Heart left ventricle (tissue), 16 donors: ENCODE measurements around the gene NEMP1. TPM values are rescaled to one million over a fixed set of nuclear protein-coding genes. Genes with fewer than 3 reads are reported as not detected.

Experiments used
- ATAC-seq, 4 donors: fragments of 200-7000 bp; cut with Tn5 transposase; one replicate each; pipeline ENCODE4 v1.9.1; 2020 to 2022; ENCODE audit warnings: moderate library complexity in 4 of 4, mild to moderate bottlenecking in 3 of 4, moderate number of reproducible peaks in 1 of 4
- DNase-seq, 5 donors: peaks; one replicate each; pipeline ENCODE4 v3.0.0-alpha.2; 2020
- H3K27ac ChIP-seq, 12 donors: fragments of 200-600 bp; sonication (generic) in 4 of 12; one replicate each; pipeline versions ENCODE4 v1.5.0 to v1.8.0; 2016 to 2022; ENCODE audit warnings: mild to moderate bottlenecking in 2 of 12
- H3K27me3 ChIP-seq, 9 donors: fragments of 200-600 bp; sonication (generic) in 2 of 9; one replicate each; pipeline versions ENCODE4 v1.5.1 to v1.8.0; 2016 to 2022; ENCODE audit warnings: mild to moderate bottlenecking in 3 of 9
- H3K36me3 ChIP-seq, 9 donors: fragments of 200-600 bp; sonication (generic) in 2 of 9; one replicate each; pipeline versions ENCODE4 v1.5.0 to v1.8.0; 2018 to 2022; ENCODE audit warnings: mild to moderate bottlenecking in 2 of 9
- H3K4me1 ChIP-seq, 12 donors: fragments of 200-600 bp; sonication (generic) in 4 of 12; one replicate each; pipeline versions ENCODE4 v1.5.0 to v1.8.0; 2016 to 2022; ENCODE audit warnings: mild to moderate bottlenecking in 3 of 12
- H3K4me3 ChIP-seq, 12 donors: fragments of 200-600 bp; sonication (generic) in 4 of 12; one replicate each; pipeline versions ENCODE4 v1.5.0 to v1.8.0; 2017 to 2022; ENCODE audit warnings: mild to moderate bottlenecking in 9 of 12, moderate library complexity in 4 of 12
- H3K9me3 ChIP-seq, 12 donors: fragments of 200-600 bp; sonication (generic) in 4 of 12; one replicate each; pipeline versions ENCODE4 v1.5.0 to v1.8.0; 2016 to 2022; ENCODE audit warnings: mild to moderate bottlenecking in 1 of 12
- POLR2A ChIP-seq, 2 donors: fragments of 450-650 bp; IDR thresholded peaks; one replicate each; pipeline ENCODE4 v1.6.1; 2017; ENCODE audit warnings: antibody characterized with exemption in 2 of 2, mild to moderate bottlenecking in 2 of 2, moderate library complexity in 2 of 2
- WGBS, 4 donors: extraction: QIAGEN DNeasy Blood & Tissue Kit in 2 of 4; methylation state at CpG; one replicate each; pipeline versions ENCODE4 v1.1.5 to v1.1.7; 2013 to 2018; 5-methylcytosine and 5-hydroxymethylcytosine counted together
- intact Hi-C, 10 donors: fragments of 100-400 bp; cut with DNase I; formaldehyde crosslinking; loops; one replicate each; pipeline versions ENCODE4 v1.11.1 to v1.14.2; 2022
- polyA plus RNA-seq, 2 donors: library from polyadenylated mRNA; stranded (reverse); fragments of 200-250 nt; gene quantifications; one replicate each; pipeline ENCODE4 v1.2.3, GENCODE V29; 2013
- total RNA-seq, 9 donors: library from RNA; depleted of rRNA in 2 of 9; stranded (reverse); fragments of >200 nt in 2 of 9; fragmentation: NEBNext Ultra II Directional in 3 of 9; extraction: Animal tissue kit (Norgen Biotek cat#: 25700) in 3 of 9; gene quantifications; one replicate each; pipeline versions ENCODE4 v1.1.0 to v1.2.4, GENCODE V29; 2016 to 2023
- TF ChIP-seq, protein P1 (sequence below), 12 donors: fragments of 200-600 bp; sonication (generic) in 4 of 12; IDR thresholded peaks; one replicate each; pipeline versions ENCODE4 v1.5.0 to v1.8.0; 2018 to 2022; ENCODE audit warnings: antibody characterized with exemption in 12 of 12, mild to moderate bottlenecking in 5 of 12
- donor health status: ischemic (EF 13 %, LVEDD 7.1; RV severe dilation, severe dysfunction).
- donor health status: healthy with polysubstance abuse.
- donor health status: DM: no; HTN: yes; CAD: no.
- donor health status: DM: no; HTN: no; CAD: no.
- donor health status: ischemic (EF 25% LVEDD 6.9; RV normal size, moderate dysfunction).
- donor health status: ischemic (EF 25% LVEDD 5.7; RV mildly dilated, moderate dysfunction).
- donor health status: healthy.
- donor health status: DM: yes; HTN: yes; CAD: no.
- donor health status: ischemic (EF 35%, LVEDD 5.7; RV mildly dilated, moderate dysfunction).
- donor health status: nonischemic (EF 11% LVEDD 7.7; RV severe dilation, severe dysfunction).
- donor health status: DM: yes; HTN: yes; CAD: no.
- donor health status: PGD.
- donor health status: ischemic (EF 29% LVEDD 5.4; RV normal size, mild dysfunction).
- donor health status: nonischemic (EF 23%, LVEDD 6.1; RV moderate dilation, normal function).

Gene NEMP1
- total and polyA plus RNA-seq, 11 donors = 1.4 to 12.0 (median 3.5) TPM

DNA sequence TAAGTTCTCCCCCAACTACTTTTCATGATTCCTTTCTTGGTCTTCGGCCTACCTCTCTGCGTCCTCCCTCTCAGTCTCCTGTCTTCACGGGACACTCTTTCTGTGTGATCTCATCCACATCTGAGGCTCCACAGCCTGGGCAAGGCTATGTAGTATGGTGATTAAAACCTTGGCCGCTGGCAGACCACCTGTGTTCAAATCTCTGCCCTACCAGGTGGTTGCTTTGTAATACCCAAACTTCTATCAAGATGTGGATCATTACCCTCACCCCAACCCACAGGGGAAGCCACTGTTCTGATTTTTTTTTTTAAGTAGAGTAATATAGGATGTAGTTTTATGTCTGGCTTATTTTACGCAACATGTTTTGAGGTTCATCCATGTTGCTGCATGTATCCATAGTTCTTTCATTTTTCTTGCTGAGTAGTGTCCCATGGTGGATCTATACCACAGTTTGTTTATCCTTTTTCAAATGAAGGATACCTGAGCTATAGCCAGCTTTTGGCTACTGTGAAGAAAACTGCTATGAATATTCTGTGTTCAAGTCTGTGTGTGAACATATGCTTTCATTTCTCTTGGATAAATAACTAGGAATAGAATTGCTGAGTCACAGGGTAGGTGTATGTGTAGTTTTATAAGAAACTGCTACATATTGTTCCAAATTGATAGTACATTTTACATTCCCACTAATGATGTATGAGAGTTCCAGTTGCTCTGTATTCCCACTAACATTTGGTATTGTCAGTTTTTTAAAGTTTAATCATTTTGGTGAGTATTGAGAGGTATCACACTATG lies 40.9 kb upstream of the NEMP1 start:
- intact Hi-C loops = loop anchor here in 1 of 10 donors (10.0 kb wide), 1 partner anchor 365 kb away; the partner anchor contains the start of gene PRIM1
- DNase-seq (no peak), ATAC-seq (no peak)
- Histone ChIP-seq H3K4me3 (no peak overlapping the region), H3K9me3 (no peaks in the 10 kb centered on the region), H3K27ac (peak overlapping the region in 1 of 12 donors; percentile 76), H3K4me1 (peaks cover 0 to 18% (median 0%) of the 10 kb centered on the region in 12 donors), H3K36me3 (no peaks in the 10 kb centered on the region), H3K27me3 (no peaks in the 10 kb centered on the region)
- 88 to 92% (median 90%) methylated on average over 5 of the region's 5 CpGs for WGBS, 4 donors
- TF ChIP-seq, protein P1, sequence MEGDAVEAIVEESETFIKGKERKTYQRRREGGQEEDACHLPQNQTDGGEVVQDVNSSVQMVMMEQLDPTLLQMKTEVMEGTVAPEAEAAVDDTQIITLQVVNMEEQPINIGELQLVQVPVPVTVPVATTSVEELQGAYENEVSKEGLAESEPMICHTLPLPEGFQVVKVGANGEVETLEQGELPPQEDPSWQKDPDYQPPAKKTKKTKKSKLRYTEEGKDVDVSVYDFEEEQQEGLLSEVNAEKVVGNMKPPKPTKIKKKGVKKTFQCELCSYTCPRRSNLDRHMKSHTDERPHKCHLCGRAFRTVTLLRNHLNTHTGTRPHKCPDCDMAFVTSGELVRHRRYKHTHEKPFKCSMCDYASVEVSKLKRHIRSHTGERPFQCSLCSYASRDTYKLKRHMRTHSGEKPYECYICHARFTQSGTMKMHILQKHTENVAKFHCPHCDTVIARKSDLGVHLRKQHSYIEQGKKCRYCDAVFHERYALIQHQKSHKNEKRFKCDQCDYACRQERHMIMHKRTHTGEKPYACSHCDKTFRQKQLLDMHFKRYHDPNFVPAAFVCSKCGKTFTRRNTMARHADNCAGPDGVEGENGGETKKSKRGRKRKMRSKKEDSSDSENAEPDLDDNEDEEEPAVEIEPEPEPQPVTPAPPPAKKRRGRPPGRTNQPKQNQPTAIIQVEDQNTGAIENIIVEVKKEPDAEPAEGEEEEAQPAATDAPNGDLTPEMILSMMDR (IDR thresholded peaks at IDR 0.05) = no peak
- no peak for TF ChIP-seq POLR2A (IDR thresholded peaks at IDR 0.05)

- intact Hi-C loops = loop anchor here in 1 of 10 donors (10.0 kb wide), 1 partner anchor 364 kb away; the partner anchor contains the start of gene PRIM1
- Histone ChIP-seq H3K27ac (peak overlapping the region in 1 of 12 donors; percentile 76), H3K36me3 (no peaks in the 10 kb centered on the region), H3K9me3 (no peaks in the 10 kb centered on the region), H3K27me3 (no peaks in the 10 kb centered on the region), H3K4me1 (peaks cover 0 to 18% (median 0%) of the 10 kb centered on the region in 12 donors), H3K4me3 (no peak overlapping the region)
- 74 to 92% (median 79%) methylated on average over 1 of the region's 1 CpG for WGBS, 4 donors
- peak in 1 of 5 donors; percentile 47 for DNase-seq
- TF ChIP-seq, protein P1 (IDR thresholded peaks at IDR 0.05) = no peak
- TF ChIP-seq POLR2A (IDR thresholded peaks at IDR 0.05) = no peak
- ATAC-seq = peak in 3 of 4 donors; percentile 68 to 78 (median 69)
Observed at GRCh38 chr12:57118711-57119271, 40.2 kb upstream of the NEMP1 start.

- Histone ChIP-seq H3K36me3 (no peaks in the 10 kb centered on the region), H3K27ac (no peak overlapping the region), H3K27me3 (no peaks in the 10 kb centered on the region), H3K4me1 (peaks cover 0 to 27% (median 6%) of the 10 kb centered on the region in 12 donors), H3K4me3 (no peak overlapping the region), H3K9me3 (no peaks in the 10 kb centered on the region)
- ATAC-seq (no peak), DNase-seq (no peak)
- WGBS, 4 donors = 67 to 91% (median 82%) methylated on average over 4 to 5 of the region's 5 CpGs
- intact Hi-C loops = loop anchor here in 1 of 10 donors (10.0 kb wide), 1 partner anchor 362 kb away; the partner anchor contains the start of gene PRIM1
- no peak for TF ChIP-seq POLR2A (IDR thresholded peaks at IDR 0.05)
- TF ChIP-seq, protein P1 (IDR thresholded peaks at IDR 0.05) = no peak
Observed at GRCh38 chr12:57116580-57117281, 38.1 kb upstream of the NEMP1 start.
